GM12878 (cell line): ENCODE measurements around the gene COL4A2. TPM values are rescaled to one million over a fixed set of nuclear protein-coding genes. Genes with fewer than 3 reads are reported as not detected.

Source experiments
- CBX5 ChIP-seq: sonication (generic); IDR thresholded peaks from 2 replicates; pipeline ENCODE4 v1.6.1; 2016; ENCODE audit warnings: low read depth, moderate library complexity, mild to moderate bottlenecking, inconsistent platforms
- CEBPB ChIP-seq, 2 experiments: fragments of 150-350 bp in 1 of 2; IDR thresholded peaks; 2 replicates each; pipeline ENCODE4 v1.6.1; 2012 to 2014; ENCODE audit warnings: low read depth in 2 of 2, low read length in 2 of 2, borderline replicate concordance in 1 of 2, inconsistent platforms in 1 of 2
- KAT2A ChIP-seq: conservative IDR thresholded peaks from 2 replicates; pipeline ENCODE4 v1.6.1; 2011; ENCODE audit warnings: low read depth, low read length; ENCODE audit not compliant: control insufficient read depth
- MAX ChIP-seq: IDR thresholded peaks from 2 replicates; pipeline ENCODE4 v1.6.1; 2012; ENCODE audit warnings: low read depth, low read length, improper control_type of control experiment
- POLR2AphosphoS5 ChIP-seq: IDR thresholded peaks from 2 replicates; pipeline ENCODE4 v1.6.1; 2011; ENCODE audit warnings: mild to moderate bottlenecking, low read length, inconsistent platforms
- RUNX3 ChIP-seq: IDR thresholded peaks from 2 replicates; pipeline ENCODE4 v1.6.1; 2012; ENCODE audit warnings: low read length, inconsistent platforms
- STAT3 ChIP-seq: IDR thresholded peaks from 2 replicates; pipeline ENCODE4 v1.6.1; 2011; ENCODE audit warnings: low read depth, low read length, improper control_type of control experiment
- TARDBP ChIP-seq: IDR thresholded peaks from 2 replicates; pipeline ENCODE4 v1.6.1; 2016; ENCODE audit warnings: borderline replicate concordance
- polyA plus RNA-seq, 11 experiments: library from polyadenylated mRNA; depleted of rRNA in 4 of 11; unstranded in 6 of 11; stranded (reverse) in 5 of 11; fragments of >200 nt; fragmentation: Nextera tagmentation in 4 of 11; fragmentation: Illumina TruSeq in 1 of 11; extraction: Ambion mirVana in 4 of 11; extraction: Trizol in 1 of 11; gene quantifications; 1 replicate in 1 of 11; 2 replicates in 10 of 11; pipeline versions ENCODE4 v1.2.1 to v1.2.3, GENCODE V29; 2011 to 2016; ENCODE audit warnings: inconsistent platforms in 2 of 11, missing spikeins in 2 of 11, low read depth in 1 of 11
- total RNA-seq, 4 experiments: library from RNA; depleted of rRNA in 3 of 4; stranded (reverse); fragments of >200 nt in 3 of 4; fragmentation: Illumina TruSeq in 1 of 4; extraction: Trizol in 1 of 4; gene quantifications; 2 replicates each; pipeline versions ENCODE4 v1.2.1 to v1.2.3, GENCODE V29; 2013 to 2021
- TF ChIP-seq, protein P1 (sequence below): fragments of 450-650 bp; IDR thresholded peaks from 2 replicates; pipeline ENCODE4 v1.6.1; 2017; ENCODE audit warnings: mild to moderate bottlenecking, moderate library complexity
- TF ChIP-seq, protein P2 (sequence below): IDR thresholded peaks from 2 replicates; pipeline ENCODE4 v1.6.1; 2012; ENCODE audit warnings: low read length, inconsistent platforms
- TF ChIP-seq, protein P3 (sequence below): IDR thresholded peaks from 2 replicates; pipeline ENCODE4 v1.6.1; 2011; ENCODE audit warnings: mild to moderate bottlenecking, low read depth, low read length, moderate library complexity; ENCODE audit not compliant: insufficient replicate concordance

The COL4A2 gene
- total and polyA plus RNA-seq, 10 of the 15 experiments (the other 5 are each of a cell fraction or from before 2014, with no cell fraction given), result 0.16 to 1.6 (median 0.62) TPM; not detected in 3

GRCh38 chr13:110284779-110285484, 22.2 kb upstream of the COL4A2 start (continued):
- TF ChIP-seq, protein P1, sequence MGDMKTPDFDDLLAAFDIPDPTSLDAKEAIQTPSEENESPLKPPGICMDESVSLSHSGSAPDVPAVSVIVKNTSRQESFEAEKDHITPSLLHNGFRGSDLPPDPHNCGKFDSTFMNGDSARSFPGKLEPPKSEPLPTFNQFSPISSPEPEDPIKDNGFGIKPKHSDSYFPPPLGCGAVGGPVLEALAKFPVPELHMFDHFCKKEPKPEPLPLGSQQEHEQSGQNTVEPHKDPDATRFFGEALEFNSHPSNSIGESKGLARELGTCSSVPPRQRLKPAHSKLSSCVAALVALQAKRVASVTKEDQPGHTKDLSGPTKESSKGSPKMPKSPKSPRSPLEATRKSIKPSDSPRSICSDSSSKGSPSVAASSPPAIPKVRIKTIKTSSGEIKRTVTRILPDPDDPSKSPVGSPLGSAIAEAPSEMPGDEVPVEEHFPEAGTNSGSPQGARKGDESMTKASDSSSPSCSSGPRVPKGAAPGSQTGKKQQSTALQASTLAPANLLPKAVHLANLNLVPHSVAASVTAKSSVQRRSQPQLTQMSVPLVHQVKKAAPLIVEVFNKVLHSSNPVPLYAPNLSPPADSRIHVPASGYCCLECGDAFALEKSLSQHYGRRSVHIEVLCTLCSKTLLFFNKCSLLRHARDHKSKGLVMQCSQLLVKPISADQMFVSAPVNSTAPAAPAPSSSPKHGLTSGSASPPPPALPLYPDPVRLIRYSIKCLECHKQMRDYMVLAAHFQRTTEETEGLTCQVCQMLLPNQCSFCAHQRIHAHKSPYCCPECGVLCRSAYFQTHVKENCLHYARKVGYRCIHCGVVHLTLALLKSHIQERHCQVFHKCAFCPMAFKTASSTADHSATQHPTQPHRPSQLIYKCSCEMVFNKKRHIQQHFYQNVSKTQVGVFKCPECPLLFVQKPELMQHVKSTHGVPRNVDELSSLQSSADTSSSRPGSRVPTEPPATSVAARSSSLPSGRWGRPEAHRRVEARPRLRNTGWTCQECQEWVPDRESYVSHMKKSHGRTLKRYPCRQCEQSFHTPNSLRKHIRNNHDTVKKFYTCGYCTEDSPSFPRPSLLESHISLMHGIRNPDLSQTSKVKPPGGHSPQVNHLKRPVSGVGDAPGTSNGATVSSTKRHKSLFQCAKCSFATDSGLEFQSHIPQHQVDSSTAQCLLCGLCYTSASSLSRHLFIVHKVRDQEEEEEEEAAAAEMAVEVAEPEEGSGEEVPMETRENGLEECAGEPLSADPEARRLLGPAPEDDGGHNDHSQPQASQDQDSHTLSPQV, result no peak
- no peak for TF ChIP-seq CEBPB (IDR thresholded peaks at IDR 0.05; ENCODE audit: borderline replicate concordance in 1 of 2, low read depth in 2 of 2, low read length in 2 of 2)
- TF ChIP-seq POLR2AphosphoS5, result no peak
- TF ChIP-seq, protein P2, sequence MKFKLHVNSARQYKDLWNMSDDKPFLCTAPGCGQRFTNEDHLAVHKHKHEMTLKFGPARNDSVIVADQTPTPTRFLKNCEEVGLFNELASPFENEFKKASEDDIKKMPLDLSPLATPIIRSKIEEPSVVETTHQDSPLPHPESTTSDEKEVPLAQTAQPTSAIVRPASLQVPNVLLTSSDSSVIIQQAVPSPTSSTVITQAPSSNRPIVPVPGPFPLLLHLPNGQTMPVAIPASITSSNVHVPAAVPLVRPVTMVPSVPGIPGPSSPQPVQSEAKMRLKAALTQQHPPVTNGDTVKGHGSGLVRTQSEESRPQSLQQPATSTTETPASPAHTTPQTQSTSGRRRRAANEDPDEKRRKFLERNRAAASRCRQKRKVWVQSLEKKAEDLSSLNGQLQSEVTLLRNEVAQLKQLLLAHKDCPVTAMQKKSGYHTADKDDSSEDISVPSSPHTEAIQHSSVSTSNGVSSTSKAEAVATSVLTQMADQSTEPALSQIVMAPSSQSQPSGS, result no peak
- TF ChIP-seq RUNX3, result no peak
- TF ChIP-seq CBX5, result no peak
- no peak for TF ChIP-seq STAT3
- no peak for TF ChIP-seq MAX
- TF ChIP-seq TARDBP, result no peak
- TF ChIP-seq, protein P3, sequence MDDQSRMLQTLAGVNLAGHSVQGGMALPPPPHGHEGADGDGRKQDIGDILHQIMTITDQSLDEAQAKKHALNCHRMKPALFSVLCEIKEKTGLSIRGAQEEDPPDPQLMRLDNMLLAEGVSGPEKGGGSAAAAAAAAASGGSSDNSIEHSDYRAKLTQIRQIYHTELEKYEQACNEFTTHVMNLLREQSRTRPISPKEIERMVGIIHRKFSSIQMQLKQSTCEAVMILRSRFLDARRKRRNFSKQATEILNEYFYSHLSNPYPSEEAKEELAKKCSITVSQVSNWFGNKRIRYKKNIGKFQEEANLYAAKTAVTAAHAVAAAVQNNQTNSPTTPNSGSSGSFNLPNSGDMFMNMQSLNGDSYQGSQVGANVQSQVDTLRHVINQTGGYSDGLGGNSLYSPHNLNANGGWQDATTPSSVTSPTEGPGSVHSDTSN, result no peak
- no peak for TF ChIP-seq KAT2A
